ENCODE results near the gene TIGD7.

- TF ChIP-seq, protein P1, sequence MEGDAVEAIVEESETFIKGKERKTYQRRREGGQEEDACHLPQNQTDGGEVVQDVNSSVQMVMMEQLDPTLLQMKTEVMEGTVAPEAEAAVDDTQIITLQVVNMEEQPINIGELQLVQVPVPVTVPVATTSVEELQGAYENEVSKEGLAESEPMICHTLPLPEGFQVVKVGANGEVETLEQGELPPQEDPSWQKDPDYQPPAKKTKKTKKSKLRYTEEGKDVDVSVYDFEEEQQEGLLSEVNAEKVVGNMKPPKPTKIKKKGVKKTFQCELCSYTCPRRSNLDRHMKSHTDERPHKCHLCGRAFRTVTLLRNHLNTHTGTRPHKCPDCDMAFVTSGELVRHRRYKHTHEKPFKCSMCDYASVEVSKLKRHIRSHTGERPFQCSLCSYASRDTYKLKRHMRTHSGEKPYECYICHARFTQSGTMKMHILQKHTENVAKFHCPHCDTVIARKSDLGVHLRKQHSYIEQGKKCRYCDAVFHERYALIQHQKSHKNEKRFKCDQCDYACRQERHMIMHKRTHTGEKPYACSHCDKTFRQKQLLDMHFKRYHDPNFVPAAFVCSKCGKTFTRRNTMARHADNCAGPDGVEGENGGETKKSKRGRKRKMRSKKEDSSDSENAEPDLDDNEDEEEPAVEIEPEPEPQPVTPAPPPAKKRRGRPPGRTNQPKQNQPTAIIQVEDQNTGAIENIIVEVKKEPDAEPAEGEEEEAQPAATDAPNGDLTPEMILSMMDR (IDR thresholded peaks at IDR 0.05; ENCODE audit: low read length): no peak
- no peak for TF ChIP-seq EZH2 (optimal IDR thresholded peaks at IDR 0.05; ENCODE audit: low read depth, low read length)
These were observed 23.0 kb downstream of the TIGD7 start for GRCh38 chr16:3282103-3282729.

All from MM.1S (cell line).